Activated CD8-positive, alpha-beta memory T cell treated with anti-CD3 and anti-CD28 coated beads, Interleukin-2, amount 50 U/mL, for 24 hours (primary cell): Measurements from ENCODE around the gene RAB8A.
"Not testable (repeated sequence)": the region's sequence is repeated elsewhere in the genome, so short reads cannot be mapped to it uniquely, and the experiment has no call there.

ENCODE experiments used
- DNase-seq: peaks from one replicate; pipeline ENCODE4 v3.0.0-alpha.2; 2020; ENCODE audit errors: extremely low read depth

The RAB8A gene

DNA sequence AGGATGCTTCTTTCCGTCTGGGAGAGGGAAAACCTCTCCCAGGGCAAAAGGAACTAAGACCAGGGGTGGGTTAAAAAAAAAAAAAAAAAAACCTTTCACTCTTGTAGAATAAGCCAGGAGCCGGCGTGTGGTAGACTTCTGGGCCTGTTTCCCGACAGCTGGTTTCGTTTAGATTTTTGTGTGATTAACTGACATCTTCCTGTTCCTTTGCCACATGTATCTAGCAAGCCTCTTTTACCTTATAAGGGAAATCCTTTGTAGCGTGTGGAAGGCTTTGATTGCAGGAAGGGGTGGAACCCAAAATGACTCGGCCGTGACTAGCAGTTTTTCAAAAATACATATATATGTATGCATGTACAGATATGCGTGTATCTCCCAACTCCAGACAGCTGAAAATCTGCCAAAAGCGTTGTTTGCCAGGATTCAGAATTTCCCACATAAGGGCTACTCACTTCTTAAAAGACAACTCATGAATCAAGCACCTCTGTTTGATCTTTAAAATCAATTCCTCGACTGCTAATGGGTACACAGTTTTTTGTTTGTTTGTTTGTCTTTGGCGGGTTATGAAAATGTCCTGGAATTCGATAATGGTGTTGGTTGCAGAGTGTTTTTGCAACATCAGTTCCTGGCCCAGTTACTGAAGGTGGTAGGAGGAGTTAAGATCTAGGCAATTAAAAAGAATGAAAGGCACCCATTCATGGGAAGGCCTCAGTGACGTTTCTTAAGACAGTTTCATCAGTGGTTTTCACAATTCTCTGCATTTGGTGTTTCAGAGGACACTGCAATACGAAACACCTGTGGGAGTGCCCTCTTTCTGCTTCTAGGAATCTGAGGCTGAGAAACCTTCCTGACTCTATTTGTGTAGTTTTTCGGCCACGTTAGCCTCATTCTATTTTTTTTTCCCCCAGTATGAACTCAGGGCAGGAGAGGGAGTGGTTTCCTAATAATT, 32.7 kb upstream of the RAB8A start:
- DNase-seq, result no peak

- no peak for DNase-seq
These were observed 27.5 kb upstream of the RAB8A start for GRCh38 chr19:16084067-16084685.

DNA sequence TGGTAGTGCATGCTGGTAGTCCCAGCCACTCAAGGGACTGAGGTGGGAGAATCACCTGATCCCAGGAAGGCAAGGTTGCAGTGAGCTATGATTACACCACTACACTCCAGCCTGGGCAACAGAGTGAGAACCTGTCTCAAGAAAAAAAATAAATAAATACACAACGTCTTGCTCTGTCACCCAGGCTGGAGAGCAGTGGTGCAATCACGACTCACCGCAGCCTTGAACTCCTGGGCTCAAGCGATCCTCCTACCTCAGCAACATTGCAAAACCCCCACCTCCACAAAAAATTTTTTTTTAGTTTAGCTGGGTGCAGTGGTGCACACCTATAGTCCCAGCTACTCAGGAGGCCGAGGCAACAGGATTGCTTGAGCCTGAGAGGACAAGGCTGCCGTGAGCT, 26.6 kb upstream of the RAB8A start:
- no peak for DNase-seq

- not testable (repeated sequence) for DNase-seq
These were observed 24.3 kb upstream of the RAB8A start for GRCh38 chr19:16087404-16087803.

GRCh38 chr19:16087940-16088339, 23.7 kb upstream of the RAB8A start:
- DNase-seq, result no peak

- DNase-seq, result no peak
These were observed 23.2 kb upstream of the RAB8A start for GRCh38 chr19:16088351-16089009.

GRCh38 chr19:16089010-16089846, 22.5 kb upstream of the RAB8A start:
- no peak for DNase-seq

DNA sequence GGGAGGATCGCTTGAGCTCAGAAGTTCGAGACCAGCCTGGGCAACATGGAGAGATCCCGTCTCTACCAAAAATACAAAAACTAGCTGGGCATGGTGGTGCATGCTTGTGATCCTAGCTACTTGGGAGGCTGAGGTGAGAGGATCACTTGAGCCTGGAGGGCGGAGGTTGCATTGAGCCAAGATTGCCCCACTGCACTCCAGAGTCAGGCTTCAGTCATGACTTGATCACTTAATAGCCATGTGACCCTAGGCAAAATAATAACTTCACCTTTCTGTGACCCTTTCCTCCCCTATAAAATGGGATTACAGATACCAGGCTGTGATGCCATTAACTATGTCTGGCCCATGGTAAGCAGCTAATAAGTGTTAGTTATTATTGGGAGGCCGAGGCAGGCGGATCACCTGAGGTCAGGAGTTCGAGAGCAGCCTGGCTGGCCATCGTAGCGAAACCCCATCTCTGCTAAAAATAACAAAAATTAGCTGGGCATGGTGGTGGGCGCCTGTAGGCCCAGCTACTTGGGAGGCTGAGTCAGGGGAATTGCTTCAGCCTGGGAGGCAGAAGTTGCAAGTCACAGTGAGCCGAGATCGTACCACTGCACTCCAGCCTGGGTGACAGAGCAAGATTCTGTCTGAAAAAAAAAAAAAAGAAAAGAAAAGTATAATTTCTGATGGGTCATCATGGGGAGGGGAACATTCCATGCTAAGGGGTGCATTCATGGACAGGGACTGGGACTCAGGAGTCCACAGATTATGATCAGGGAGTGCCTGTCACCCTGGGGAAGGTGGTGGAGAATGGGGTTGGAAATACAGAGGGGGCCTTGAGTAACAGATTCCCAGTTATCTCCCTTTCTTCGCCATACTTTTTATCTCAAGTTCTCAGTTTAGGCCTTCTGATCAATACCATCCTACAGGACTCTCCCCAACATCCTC, 19.9 kb upstream of the RAB8A start:
- DNase-seq, result no peak

DNA sequence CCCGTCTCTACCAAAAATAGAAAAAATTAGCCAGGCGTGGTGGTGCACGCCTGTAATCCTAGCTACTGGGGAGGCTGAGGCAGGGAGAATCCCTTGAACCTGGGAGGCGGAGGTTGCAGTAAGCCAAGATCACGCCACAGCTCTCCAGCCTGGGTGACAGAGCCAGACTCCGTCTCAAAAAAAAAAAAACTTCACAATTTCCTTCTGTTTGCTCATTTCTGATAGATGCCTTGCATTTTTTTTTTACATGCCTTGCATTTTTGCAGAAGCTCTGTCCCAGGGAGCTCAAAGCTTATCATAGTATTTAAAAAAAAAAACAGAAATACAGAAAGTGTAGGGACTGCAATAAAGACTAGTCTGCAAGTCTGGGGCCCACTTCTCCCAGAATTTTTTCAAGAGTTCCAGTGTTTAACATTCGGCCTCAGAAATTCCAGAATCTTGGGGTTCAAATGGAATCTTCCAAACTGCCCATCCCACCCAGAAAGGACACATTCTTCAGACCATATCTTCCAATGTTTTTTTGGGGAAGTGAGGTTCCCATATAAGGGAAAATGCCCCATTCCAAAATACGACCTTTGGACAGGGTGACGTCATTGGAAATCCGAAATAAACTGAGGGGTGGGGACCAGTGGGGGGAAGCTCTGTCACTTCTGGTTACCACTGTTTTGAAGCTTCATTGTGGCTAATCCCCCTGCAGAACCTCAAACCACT, 17.2 kb upstream of the RAB8A start:
- no peak for DNase-seq

DNA sequence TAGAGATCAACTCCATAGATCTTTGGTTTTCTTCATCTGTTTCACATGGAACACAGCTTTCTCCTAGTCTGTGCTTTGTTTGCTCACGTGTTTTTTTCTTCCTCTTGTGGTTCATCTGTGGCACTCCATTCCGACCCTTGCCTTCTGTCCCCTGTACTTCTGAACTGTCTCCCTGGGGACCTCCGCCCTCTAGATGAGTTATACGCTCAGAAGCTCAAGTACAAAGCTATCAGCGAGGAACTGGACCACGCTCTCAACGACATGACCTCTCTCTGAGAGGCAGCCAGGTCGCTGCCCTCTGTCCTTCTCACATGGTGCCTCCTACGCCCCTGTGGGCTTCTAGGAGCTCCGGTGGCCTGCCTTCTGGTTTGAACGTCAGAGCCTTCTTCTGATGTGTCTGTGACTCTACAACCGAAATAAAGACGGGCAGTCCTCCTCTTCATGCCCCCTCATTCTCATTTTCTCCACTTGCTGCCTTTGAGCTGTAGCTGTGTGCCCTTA, 16.6 kb upstream of the RAB8A start:
- DNase-seq, result no peak

DNA sequence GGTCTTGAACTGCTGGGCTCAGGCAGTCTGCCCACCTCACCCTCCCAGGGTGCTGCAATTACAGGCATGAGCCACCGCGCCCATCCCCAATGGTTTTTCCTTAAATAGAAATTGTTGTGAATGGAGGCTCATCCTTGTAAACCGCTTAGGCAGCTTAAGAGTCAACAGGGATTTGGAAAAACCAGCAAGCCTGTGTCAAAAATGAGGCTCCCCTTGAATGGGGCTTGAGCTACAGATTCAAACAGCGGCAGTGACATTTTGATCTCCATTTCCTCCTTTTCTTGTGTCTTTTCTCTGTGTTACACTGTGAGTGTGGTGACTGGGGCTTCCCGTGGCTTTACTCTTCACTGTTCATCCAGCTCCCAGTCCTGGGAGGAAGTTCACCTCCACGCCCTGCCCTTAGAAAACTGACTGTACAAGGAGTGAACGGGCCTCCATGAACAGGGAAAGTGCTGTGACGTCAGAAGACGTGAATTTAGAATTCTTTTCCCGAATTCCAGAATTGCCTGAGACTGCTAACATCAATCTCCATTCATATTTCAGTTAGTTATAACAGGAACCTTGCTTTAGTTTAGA, 15.3 kb upstream of the RAB8A start:
- no peak for DNase-seq

- no peak for DNase-seq
These were observed 13.3 kb upstream of the RAB8A start for GRCh38 chr19:16098416-16098768.

DNA sequence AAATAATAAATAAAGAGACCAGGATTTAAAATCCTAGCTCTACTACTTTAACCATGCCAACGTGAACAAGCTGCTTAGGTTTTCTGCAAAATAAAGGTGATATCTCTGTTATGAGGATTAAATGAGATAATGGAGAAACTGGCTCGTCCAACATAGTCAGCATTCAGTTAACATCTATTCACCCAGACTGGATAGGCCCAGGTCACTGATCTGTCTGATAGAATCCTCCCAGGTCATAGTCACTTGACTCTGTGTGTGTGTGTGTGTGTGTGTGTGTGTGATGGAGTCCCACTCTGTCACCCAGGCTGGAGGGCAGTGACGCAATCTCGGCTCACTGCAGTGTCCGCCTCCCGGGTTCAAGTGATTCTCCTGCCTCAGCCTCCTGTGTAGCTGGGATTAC, 12.9 kb upstream of the RAB8A start:
- DNase-seq, result no peak

- DNase-seq, result not testable (repeated sequence)
These were observed 12.2 kb upstream of the RAB8A start for GRCh38 chr19:16099314-16099965.

- no peak for DNase-seq
These were observed 11.2 kb upstream of the RAB8A start for GRCh38 chr19:16100524-16100923.

DNA sequence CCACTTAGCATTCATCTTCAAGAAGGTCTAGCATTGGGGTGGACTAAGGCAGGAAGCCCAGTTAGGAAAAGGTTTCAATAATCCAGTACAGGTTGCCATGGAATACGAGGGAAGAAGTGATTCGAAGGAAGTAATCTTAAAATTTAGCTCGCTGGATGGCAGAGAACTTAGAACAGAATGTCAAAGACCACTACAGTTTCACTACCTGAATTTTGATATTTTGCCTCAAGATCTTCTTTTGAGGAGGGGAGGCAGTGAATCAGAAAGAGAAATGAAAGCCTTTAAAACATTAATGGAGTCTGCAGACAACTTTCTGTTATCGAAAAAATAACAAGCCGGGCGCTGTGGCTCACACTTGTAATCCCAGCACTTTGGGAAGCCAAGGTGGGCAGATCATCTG, 7.0 kb upstream of the RAB8A start:
- DNase-seq, result no peak

DNA sequence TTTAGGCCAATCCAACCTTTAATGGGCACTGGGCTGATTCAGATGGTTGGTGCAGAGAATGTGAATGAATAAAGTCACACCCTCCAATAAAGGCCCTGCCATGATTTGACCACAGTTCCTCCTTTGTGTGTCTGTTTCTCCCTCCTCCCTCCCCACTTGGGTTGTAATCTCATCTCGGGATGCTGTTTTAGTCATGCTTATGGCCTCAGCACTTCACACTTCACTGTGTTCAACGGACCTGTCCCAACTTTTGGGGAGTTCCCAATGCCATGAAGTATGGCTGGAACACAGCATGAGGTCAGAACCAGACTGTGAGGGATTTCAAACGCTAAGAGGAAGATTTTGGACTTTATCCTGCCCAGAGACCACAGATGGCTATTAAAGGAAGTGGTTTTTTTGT, 5.6 kb upstream of the RAB8A start:
- DNase-seq, result no peak

DNA sequence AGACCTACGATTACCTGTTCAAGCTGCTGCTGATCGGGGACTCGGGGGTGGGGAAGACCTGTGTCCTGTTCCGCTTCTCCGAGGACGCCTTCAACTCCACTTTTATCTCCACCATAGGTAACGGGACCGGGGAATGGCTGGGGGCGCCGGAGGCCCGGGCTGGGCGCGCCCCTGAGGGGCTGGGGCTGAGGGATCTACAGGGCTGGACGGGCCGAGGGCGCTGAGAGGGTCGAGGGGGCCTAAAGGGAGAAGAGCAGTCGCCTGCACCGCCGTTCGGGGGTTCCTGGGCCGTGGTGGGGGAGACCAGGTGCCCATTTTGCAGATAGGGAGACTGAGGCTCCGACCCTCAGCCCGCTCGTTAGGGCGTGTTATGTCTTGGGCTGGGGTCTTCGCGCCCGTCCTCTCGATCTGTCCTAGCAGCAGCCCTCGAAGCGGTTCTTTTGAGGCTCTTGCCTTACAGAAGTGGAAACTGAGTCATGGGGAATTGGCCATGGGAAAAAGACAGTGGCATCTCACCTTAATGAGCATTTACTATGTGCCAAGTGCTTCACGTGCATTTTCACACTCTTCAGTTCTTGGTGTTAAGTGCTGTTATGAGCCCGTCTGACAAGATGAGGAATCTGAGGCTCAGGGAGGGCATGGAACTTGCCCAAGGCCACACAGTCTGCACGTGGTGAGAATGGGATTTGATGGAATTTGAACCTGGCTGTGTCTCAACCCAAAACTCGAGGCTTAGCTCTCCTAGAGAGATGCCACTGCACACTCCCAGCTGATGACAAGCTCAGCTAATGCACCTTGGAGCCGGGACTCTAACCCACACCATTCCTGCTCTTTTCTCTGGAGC, 442 bp downstream of the RAB8A start:
- no peak for DNase-seq
